WTC11 (cell line): ENCODE results near the gene MX2.

Experiments
- GABPB1 ChIP-seq: sonication (generic); formaldehyde crosslinking; IDR thresholded peaks from 2 replicates; pipeline ENCODE4 v1.8.1; 2023; ENCODE audit warnings: mild to moderate bottlenecking, missing genetic modification reagents
- SP1 ChIP-seq: sonication (generic); formaldehyde crosslinking; conservative IDR thresholded peaks from 2 replicates; pipeline ENCODE4 v1.8.1; 2022; ENCODE audit warnings: missing genetic modification reagents
- ZNF121 ChIP-seq: sonication (generic); formaldehyde crosslinking; IDR thresholded peaks from 2 replicates; pipeline ENCODE4 v1.8.0; 2023; ENCODE audit warnings: missing genetic modification reagents
- ZNF317 ChIP-seq: sonication (generic); formaldehyde crosslinking; IDR thresholded peaks from 2 replicates; pipeline ENCODE4 v1.8.1; 2023; ENCODE audit warnings: low read depth, mild to moderate bottlenecking, moderate library complexity, missing genetic modification reagents, borderline replicate concordance
- TF ChIP-seq, protein P1 (sequence below): fragments of 200-600 bp; IDR thresholded peaks from 2 replicates; pipeline ENCODE4 v1.8.0; 2022; ENCODE audit warnings: antibody characterized with exemption
- TF ChIP-seq, protein P2 (sequence below): sonication (generic); formaldehyde crosslinking; IDR thresholded peaks from 2 replicates; pipeline ENCODE4 v1.8.1; 2023; ENCODE audit warnings: mild to moderate bottlenecking, moderate library complexity, missing genetic modification reagents
- TF ChIP-seq, protein P3 (sequence below): sonication (generic); formaldehyde crosslinking; IDR thresholded peaks from 2 replicates; pipeline ENCODE4 v1.8.0; 2022; ENCODE audit warnings: mild to moderate bottlenecking, missing genetic modification reagents
- TF ChIP-seq, protein P4 (sequence below): sonication (generic); formaldehyde crosslinking; conservative IDR thresholded peaks from 2 replicates; pipeline ENCODE4 v1.8.1; 2022; ENCODE audit warnings: mild to moderate bottlenecking, missing genetic modification reagents

DNA sequence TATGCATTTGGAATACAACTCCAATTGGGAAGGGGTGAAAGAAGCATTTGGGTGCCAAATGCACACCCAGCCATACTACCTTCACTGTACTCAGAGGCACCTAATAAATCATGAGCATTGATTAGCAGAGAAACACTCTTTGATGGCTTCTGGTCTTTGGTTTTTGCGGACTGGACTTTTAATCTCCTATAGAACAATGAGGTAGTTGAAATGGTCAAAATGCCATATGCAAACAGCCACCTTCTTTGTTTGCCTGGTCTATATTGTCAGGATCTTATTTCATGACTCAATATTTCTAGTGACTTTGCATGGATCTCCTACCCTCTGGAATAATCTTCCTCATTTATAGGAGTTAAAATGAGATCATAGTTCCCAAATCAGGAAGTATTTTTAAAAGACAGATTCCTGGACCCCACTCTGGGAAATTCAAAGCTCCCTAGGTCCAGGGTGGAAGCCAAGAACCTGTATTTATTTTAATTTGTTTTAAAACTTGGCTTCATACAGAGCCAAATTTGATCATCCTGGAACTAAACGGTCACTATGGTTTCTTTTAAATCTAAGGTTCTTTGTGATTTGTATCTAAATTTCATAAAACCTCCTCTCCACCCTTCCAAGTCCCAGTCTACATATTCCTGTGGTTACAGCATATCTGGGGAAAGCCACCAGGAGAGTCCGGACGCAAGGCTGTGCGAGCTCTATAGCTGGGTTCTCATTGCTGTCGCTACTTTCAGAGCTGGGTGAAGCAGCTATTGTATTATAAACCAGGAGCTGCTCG, 36.5 kb upstream of the MX2 start:
- TF ChIP-seq GABPB1 (CRISPR knock-in tag) (no peak), ZNF121 (CRISPR knock-in tag) (no peak), SP1 (CRISPR knock-in tag) (no peak), ZNF317 (CRISPR knock-in tag) (no peak)
- TF ChIP-seq, protein P1, sequence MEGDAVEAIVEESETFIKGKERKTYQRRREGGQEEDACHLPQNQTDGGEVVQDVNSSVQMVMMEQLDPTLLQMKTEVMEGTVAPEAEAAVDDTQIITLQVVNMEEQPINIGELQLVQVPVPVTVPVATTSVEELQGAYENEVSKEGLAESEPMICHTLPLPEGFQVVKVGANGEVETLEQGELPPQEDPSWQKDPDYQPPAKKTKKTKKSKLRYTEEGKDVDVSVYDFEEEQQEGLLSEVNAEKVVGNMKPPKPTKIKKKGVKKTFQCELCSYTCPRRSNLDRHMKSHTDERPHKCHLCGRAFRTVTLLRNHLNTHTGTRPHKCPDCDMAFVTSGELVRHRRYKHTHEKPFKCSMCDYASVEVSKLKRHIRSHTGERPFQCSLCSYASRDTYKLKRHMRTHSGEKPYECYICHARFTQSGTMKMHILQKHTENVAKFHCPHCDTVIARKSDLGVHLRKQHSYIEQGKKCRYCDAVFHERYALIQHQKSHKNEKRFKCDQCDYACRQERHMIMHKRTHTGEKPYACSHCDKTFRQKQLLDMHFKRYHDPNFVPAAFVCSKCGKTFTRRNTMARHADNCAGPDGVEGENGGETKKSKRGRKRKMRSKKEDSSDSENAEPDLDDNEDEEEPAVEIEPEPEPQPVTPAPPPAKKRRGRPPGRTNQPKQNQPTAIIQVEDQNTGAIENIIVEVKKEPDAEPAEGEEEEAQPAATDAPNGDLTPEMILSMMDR: no peak
- TF ChIP-seq, protein P2, sequence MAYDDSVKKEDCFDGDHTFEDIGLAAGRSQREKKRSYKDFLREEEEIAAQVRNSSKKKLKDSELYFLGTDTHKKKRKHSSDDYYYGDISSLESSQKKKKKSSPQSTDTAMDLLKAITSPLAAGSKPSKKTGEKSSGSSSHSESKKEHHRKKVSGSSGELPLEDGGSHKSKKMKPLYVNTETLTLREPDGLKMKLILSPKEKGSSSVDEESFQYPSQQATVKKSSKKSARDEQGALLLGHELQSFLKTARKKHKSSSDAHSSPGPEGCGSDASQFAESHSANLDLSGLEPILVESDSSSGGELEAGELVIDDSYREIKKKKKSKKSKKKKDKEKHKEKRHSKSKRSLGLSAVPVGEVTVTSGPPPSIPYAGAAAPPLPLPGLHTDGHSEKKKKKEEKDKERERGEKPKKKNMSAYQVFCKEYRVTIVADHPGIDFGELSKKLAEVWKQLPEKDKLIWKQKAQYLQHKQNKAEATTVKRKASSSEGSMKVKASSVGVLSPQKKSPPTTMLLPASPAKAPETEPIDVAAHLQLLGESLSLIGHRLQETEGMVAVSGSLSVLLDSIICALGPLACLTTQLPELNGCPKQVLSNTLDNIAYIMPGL: no peak
- TF ChIP-seq, protein P3, sequence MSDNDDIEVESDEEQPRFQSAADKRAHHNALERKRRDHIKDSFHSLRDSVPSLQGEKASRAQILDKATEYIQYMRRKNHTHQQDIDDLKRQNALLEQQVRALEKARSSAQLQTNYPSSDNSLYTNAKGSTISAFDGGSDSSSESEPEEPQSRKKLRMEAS (CRISPR knock-in tag): no peak
- TF ChIP-seq, protein P4, sequence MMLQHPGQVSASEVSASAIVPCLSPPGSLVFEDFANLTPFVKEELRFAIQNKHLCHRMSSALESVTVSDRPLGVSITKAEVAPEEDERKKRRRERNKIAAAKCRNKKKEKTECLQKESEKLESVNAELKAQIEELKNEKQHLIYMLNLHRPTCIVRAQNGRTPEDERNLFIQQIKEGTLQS (CRISPR knock-in tag): no peak
